Activated naive CD8-positive, alpha-beta T cell treated with anti-CD3 and anti-CD28 coated beads, Interleukin-2, amount 50 U/mL, for 16 hours (primary cell): ENCODE results near the gene BMPER.

Source experiments
- DNase-seq: peaks from one replicate; pipeline ENCODE4 v3.0.0-alpha.2; 2020; ENCODE audit warnings: low read depth, low spot score

The BMPER gene

GRCh38 chr7:33888166-33888565, 17.2 kb upstream of the BMPER start:
- no peak for DNase-seq

GRCh38 chr7:33892945-33893344, 12.4 kb upstream of the BMPER start:
- no peak for DNase-seq

- DNase-seq: no peak
Observed at GRCh38 chr7:33893377-33893776, 12.0 kb upstream of the BMPER start.

- peak; percentile 40 for DNase-seq
Observed at GRCh38 chr7:33895025-33895804, 10.1 kb upstream of the BMPER start.

GRCh38 chr7:33900501-33900900, 4.8 kb upstream of the BMPER start:
- DNase-seq: no peak

GRCh38 chr7:33901199-33901598, 4.1 kb upstream of the BMPER start:
- DNase-seq: no peak

- DNase-seq: no peak
Observed at GRCh38 chr7:33901847-33902246, 3.5 kb upstream of the BMPER start.

- DNase-seq: no peak
Observed at GRCh38 chr7:33902746-33903145, 2.6 kb upstream of the BMPER start.

GRCh38 chr7:33903791-33904680, 1.3 kb upstream of the BMPER start:
- DNase-seq: no peak

- DNase-seq: no peak
Observed at GRCh38 chr7:33904681-33905388, 504 bp upstream of the BMPER start.

- no peak for DNase-seq
Observed at GRCh38 chr7:33906697-33907096, 1.4 kb downstream of the BMPER start.

- no peak for DNase-seq
Observed at GRCh38 chr7:33907625-33908024, 2.3 kb downstream of the BMPER start.

- DNase-seq: no peak
Observed at GRCh38 chr7:33909318-33909717, 4.0 kb downstream of the BMPER start.

- DNase-seq: no peak
Observed at GRCh38 chr7:33909755-33910154, 4.4 kb downstream of the BMPER start.

- DNase-seq: no peak
Observed at GRCh38 chr7:33910756-33911155, 5.4 kb downstream of the BMPER start.

GRCh38 chr7:33916357-33917081, 11.2 kb downstream of the BMPER start:
- DNase-seq: no peak

GRCh38 chr7:33917661-33918060, 12.3 kb downstream of the BMPER start:
- DNase-seq: no peak

GRCh38 chr7:33918438-33919143, 13.3 kb downstream of the BMPER start:
- no peak for DNase-seq

GRCh38 chr7:33919449-33919848, 14.1 kb downstream of the BMPER start:
- DNase-seq: no peak

GRCh38 chr7:33921216-33921938, 16.0 kb downstream of the BMPER start:
- DNase-seq: no peak
